ENCODE measurements around the gene GRM8.

Gene GRM8

GRCh38 chr7:126411032-126411820, 841.5 kb downstream of the GRM8 start:
- DNase-seq = no peak

GRCh38 chr7:126403040-126403439, 849.7 kb downstream of the GRM8 start:
- DNase-seq = no peak

- no peak for DNase-seq
Observed at GRCh38 chr7:126401918-126402317, 850.8 kb downstream of the GRM8 start.

GRCh38 chr7:126398851-126399529, 853.8 kb downstream of the GRM8 start:
- DNase-seq = no peak

- no peak for DNase-seq
Observed at GRCh38 chr7:126398285-126398684, 854.5 kb downstream of the GRM8 start.

GRCh38 chr7:126394406-126394805, 858.3 kb downstream of the GRM8 start:
- DNase-seq = no peak
